ENCODE measurements around the gene UBE2G1. TPM values are rescaled to one million over a fixed set of nuclear protein-coding genes. Genes with fewer than 3 reads are reported as not detected.

The UBE2G1 gene, protein sequence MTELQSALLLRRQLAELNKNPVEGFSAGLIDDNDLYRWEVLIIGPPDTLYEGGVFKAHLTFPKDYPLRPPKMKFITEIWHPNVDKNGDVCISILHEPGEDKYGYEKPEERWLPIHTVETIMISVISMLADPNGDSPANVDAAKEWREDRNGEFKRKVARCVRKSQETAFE
- total RNA-seq, result 25.7 and 35.8 TPM in 2 replicates

DNA sequence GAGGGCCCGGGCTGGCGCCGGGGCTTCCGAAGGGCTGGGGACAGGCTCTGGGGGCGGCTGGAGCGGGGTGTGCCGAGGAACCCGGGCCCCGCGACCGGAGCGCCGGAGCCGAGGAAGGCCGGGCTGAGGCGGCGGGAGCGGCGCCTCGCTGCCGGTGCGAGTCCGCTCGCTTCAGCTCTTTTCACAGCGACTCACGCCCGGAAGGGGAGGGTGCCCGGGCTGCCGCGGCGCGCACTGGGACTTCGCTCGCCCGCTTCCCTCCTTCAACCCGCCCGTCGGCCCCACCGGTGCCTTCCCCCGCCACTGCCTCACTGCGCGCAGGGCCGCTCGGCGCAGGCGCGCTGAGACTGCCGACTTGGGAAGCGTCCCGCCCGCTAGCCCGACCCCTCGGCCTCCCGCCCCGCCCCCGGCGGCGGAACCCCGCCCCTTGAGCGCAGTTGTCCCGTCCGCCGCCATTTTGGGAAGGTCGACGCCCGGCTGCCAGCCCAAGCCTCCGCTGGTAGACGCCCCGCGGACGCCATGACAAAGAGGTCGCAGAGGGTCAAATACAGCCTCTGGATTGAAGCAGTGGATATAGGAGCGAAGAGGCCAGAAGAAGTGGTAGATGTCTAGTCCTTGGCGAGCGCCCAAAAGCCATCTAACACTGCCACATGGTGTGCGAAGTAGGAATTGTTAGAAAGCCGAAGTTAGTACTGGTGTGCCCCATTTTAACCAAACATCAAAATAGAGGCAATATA, at the start of gene UBE2G1:
UBE2G1 (minus strand) TSS at position 349 of the 737 bp plus-strand sequence. CDS start 359 bp downstream, outside the sequence.

DNA sequence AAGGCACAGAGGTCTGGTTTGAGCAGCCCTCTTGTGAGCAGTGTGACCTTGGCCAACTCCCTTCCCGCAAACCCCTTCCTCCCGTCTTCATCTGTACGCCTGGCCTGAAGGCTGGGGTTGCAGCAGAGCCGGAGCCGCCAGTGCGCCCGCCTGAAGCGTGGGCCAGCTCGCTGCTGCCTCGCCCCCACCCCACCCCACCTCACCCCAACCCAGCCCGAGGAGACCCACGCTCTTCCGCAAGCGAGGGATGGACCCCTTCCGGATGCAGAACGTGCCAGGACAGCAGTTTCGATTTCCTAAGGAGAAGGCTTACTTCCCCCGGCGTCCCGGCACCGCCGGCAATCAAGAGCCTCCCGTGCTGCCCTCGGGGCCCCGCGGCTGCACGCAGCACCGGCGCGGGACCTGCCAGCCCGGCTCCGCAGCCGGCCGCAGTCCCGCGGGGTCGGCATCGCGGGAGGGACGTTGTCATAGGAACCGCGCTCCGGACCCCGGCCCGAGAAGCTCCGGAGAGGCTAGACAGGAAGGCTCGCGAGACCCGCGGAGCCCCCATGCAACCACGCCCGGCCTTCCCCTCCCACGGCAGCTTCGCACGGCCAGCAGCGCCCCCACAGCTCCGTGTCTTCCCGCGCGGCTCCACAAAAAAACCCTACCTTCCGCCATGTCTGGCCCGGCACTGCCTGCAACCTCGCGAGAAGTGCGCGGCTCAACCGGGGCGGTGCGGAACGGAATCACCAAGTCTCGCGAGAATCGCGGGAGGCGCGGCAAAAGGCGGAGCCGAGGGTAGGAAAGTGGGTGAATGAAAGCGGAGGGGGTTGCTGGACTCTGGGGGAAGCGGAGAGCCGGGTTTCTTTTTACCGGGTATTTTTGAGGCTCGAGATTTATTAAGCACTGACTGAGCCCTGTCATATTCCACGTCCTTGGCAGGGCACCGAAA, 102.9 kb downstream of the UBE2G1 start, which contains the start of gene ANKFY1:
ANKFY1 (minus strand) TSS at position 698 of the 934 bp plus-strand sequence; CDS start at position 660, 38 bp downstream.

Small RNAs within 50 kb of the gene (small RNA-seq; reads per million reads assigned to genes)
- gene RN7SL774P, result not detected

Other genes starting within 250 kb of the UBE2G1 start
- 40.1 and 51.6 TPM in 2 replicates for gene ZZEF1, start 223.6 kb downstream of the UBE2G1 start, total RNA-seq
- 12.9 and 24.6 TPM in 2 replicates for gene CYB5D2, start 223.5 kb downstream of the UBE2G1 start, total RNA-seq
- gene ANKFY1, start 102.7 kb downstream of the UBE2G1 start, total RNA-seq, result 47.8 and 51.8 TPM in 2 replicates
- gene SPNS3, start 67.3 kb upstream of the UBE2G1 start, total RNA-seq, result not detected in 2 replicates
- 0.37 and 0.39 TPM in 2 replicates for gene SPNS2, start 132.2 kb upstream of the UBE2G1 start, total RNA-seq
- gene MYBBP1A, start 188.7 kb upstream of the UBE2G1 start, total RNA-seq, result 87.5 and 108 TPM in 2 replicates
- not detected in 2 replicates for gene GGT6, start 193.9 kb upstream of the UBE2G1 start, total RNA-seq
- not detected in 2 replicates for gene SMTNL2, start 217.9 kb upstream of the UBE2G1 start, total RNA-seq